ENCODE measurements around the gene EHF. TPM values are rescaled to one million over a fixed set of nuclear protein-coding genes. Genes with fewer than 3 reads are reported as not detected.

EHF gene
- total RNA-seq, 1 donor from 2014 or later, result 121 TPM

DNA sequence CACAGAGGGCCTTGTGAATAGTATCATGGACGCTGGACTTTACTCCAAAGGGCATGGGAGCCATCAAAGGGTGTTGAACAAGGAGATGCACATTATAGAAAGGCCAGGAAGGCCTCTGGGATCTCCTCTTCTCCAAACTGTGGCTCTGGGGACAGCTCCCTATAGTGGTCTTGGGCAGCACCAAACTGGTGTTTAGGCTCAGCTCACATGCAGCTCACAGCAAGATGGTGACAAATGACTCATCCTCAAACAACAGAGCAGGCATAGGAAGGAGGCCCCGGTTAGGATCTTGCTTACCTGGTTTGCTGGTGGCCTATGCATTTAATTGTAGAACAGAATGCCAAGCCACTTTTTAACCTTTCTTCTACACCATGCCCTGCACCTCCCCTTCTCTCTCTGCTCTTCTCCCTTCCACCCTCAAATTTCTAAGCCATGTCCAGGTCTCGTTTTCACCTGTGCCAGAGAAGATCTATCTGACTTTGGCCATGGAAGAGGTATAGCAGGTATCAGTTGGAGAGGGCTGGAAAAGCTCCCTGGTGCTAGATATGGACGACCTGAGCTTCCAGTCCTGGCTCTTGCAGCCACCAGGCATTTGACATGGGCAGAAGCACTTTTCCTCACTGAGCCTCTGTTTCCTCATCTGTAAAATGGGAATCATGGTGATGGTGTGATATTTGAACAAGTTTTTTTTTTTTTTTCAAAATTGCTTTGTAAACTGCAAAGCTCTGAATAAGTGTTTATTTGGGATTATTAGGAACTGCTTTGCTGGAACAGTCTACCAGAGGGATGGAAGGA is 14.4 kb upstream of the EHF start:
- no peaks in the 10 kb centered on the region for H3K9me3 ChIP-seq
- TF ChIP-seq, protein P1, sequence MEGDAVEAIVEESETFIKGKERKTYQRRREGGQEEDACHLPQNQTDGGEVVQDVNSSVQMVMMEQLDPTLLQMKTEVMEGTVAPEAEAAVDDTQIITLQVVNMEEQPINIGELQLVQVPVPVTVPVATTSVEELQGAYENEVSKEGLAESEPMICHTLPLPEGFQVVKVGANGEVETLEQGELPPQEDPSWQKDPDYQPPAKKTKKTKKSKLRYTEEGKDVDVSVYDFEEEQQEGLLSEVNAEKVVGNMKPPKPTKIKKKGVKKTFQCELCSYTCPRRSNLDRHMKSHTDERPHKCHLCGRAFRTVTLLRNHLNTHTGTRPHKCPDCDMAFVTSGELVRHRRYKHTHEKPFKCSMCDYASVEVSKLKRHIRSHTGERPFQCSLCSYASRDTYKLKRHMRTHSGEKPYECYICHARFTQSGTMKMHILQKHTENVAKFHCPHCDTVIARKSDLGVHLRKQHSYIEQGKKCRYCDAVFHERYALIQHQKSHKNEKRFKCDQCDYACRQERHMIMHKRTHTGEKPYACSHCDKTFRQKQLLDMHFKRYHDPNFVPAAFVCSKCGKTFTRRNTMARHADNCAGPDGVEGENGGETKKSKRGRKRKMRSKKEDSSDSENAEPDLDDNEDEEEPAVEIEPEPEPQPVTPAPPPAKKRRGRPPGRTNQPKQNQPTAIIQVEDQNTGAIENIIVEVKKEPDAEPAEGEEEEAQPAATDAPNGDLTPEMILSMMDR (IDR thresholded peaks at IDR 0.05), result no peak
- TF ChIP-seq POLR2AphosphoS5 (IDR thresholded peaks at IDR 0.05; ENCODE audit: insufficient read depth in 1 of 2, low read depth in 1 of 2), result no peak
- TF ChIP-seq POLR2A (IDR thresholded peaks at IDR 0.05), result no peak

DNA sequence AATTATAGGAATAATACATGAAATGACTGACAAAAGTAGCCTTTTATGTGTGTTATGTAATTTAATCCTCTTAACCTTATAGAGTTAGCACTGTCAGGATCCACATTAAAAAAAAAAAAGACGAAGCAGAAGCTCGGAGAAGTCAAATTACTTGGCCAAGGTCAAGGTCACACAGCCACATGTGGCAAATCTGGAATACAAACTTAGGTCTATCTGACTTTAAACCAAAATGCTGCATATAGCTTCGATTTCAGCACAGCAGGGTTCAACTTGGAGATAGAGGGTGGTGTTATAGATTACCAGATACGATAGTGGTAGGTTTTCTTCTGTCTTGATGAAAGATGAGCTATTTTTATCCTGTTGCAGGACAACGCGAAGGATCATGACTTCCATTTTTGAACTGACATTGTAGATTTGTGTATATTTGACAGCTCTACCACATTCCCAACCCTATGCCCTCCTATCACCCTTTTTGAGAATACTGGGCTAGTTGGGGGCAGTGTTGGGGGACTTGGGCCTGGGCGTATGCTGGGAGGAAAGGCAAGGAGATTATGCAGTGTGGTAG is 11.6 kb upstream of the EHF start:
- intact Hi-C loops (cut with DNase I), result no loop called here
- Histone ChIP-seq H3K27ac (no peak overlapping the region), H3K27me3 (no peaks in the 10 kb centered on the region)

More for the DNA sequence above, 14.4 kb upstream of the EHF start:
- peak in 1 of 2 donors; percentile 54 for DNase-seq (ENCODE audit: extremely low spot score in 2 of 2)
- Histone ChIP-seq H3K4me3 (no peak overlapping the region), H3K27me3 (no peaks in the 10 kb centered on the region), H3K36me3 (no peaks in the 10 kb centered on the region), H3K4me1 (peaks cover 7% of the 10 kb centered on the region), H3K27ac (no peak overlapping the region)
- intact Hi-C loops (cut with DNase I), result no loop called here

DNA sequence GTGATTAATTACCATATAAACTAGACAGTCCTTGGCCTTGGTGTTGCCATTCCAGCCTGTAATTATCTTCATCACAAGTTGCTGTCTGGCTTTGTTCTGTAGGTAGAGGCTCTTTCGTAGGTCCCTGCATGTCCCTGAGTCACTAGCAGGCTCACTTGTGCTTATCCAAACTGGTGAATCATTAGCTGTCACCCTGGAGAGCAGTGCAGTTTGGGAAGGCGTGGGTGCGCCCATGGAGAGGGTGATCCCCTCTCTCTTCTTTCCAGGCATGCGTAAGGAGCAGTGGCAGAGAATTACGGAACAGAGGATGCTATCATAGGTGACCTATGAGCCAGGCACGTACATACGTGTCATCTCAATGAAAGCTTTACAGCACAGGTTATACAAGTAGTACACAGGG is 11.0 kb upstream of the EHF start:
- Histone ChIP-seq H3K36me3 (no peaks in the 10 kb centered on the region), H3K4me3 (no peak overlapping the region), H3K27ac (no peak overlapping the region), H3K27me3 (no peaks in the 10 kb centered on the region), H3K9me3 (no peaks in the 10 kb centered on the region), H3K4me1 (peaks cover 10% of the 10 kb centered on the region)
- no peak for TF ChIP-seq POLR2A (IDR thresholded peaks at IDR 0.05)
- TF ChIP-seq POLR2AphosphoS5 (IDR thresholded peaks at IDR 0.05; ENCODE audit: insufficient read depth in 1 of 2, low read depth in 1 of 2), result peak in 1 of 2 donors; percentile 76
- DNase-seq (ENCODE audit: extremely low spot score in 2 of 2), result peak in 1 of 2 donors; percentile 90
- intact Hi-C loops (cut with DNase I), result no loop called here

More for the DNA sequence above, 11.6 kb upstream of the EHF start:
- H3K4me1 ChIP-seq, result peaks cover 10% of the 10 kb centered on the region
- peak in 1 of 2 donors; percentile 46 for DNase-seq (ENCODE audit: extremely low spot score in 2 of 2)
- no peaks in the 10 kb centered on the region for H3K9me3 ChIP-seq
- H3K4me3 ChIP-seq, result no peak overlapping the region
- TF ChIP-seq POLR2A (IDR thresholded peaks at IDR 0.05) (no peak), POLR2AphosphoS5 (IDR thresholded peaks at IDR 0.05; ENCODE audit: insufficient read depth in 1 of 2, low read depth in 1 of 2) (no peak)
- TF ChIP-seq, protein P1 (IDR thresholded peaks at IDR 0.05), result no peak
- H3K36me3 ChIP-seq, result no peaks in the 10 kb centered on the region

DNA sequence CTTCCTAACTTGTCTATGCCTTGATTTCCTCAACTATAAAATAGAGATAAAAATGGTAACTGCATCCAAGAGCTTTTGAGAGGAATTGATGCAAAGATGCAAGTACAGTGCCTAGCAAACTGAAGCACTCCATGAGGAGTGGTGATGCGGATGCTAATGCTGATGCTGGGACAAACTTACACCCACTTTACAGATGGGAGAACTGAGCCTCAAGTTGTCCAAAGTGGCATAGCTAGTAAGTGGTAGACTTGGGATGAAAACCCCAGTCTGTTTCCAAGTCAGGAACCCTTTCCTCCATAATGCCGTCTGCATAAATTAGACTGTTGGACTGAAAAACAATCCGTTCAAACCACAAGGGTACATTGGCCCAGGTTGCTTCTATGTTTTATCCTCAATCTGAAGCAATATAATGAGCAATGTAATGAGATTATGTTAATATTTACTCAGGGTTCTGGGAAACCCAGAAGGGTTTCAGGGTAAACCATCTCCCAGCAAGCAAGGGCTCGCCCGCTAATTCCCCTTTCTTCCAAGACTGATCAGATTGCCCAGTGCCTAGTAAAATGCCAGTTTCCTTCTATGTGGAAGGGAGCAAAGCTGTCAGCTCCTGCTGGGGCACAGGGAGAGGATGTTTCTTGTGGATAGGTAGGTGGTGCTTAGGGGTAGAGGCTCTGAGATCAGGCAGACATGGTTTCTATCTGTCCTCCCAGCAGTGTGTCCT is 10.4 kb upstream of the EHF start:
- Histone ChIP-seq H3K36me3 (no peaks in the 10 kb centered on the region), H3K4me1 (peaks cover 10% of the 10 kb centered on the region), H3K9me3 (no peaks in the 10 kb centered on the region), H3K4me3 (no peak overlapping the region), H3K27me3 (no peaks in the 10 kb centered on the region), H3K27ac (no peak overlapping the region)
- TF ChIP-seq, protein P1 (IDR thresholded peaks at IDR 0.05), result no peak
- no peak for TF ChIP-seq POLR2A (IDR thresholded peaks at IDR 0.05)
- no peak for TF ChIP-seq POLR2AphosphoS5 (IDR thresholded peaks at IDR 0.05; ENCODE audit: insufficient read depth in 1 of 2, low read depth in 1 of 2)
- DNase-seq (ENCODE audit: extremely low spot score in 2 of 2), result peak in 1 of 2 donors; percentile 52
- intact Hi-C loops (cut with DNase I), result no loop called here

DNA sequence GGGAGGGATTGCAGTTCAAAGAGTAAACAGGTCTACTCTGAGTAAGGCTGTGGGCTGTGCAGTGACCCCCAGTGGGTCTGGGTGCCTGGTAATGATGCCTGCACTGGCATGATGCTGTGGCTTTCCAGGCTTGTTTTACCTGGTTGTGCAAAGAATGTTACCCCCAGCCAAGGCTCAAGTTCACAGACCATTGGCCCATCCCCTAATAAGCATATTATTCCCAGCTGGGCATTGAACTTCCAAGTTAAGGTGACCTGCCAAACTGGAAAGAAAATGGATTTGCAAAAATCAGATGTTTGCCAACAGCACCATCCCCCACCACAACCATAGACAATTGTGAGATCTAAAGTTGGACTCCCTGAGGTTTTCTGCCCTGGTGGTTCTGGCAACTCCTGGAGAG is 7.9 kb upstream of the EHF start:
- peaks cover 10% of the 10 kb centered on the region for H3K4me1 ChIP-seq
- H3K27me3 ChIP-seq, result no peaks in the 10 kb centered on the region
- no peak overlapping the region for H3K4me3 ChIP-seq
- H3K36me3 ChIP-seq, result no peaks in the 10 kb centered on the region
- no peak overlapping the region for H3K27ac ChIP-seq
- intact Hi-C loops (cut with DNase I), result no loop called here
- no peak for TF ChIP-seq POLR2A (IDR thresholded peaks at IDR 0.05)
- no peak for TF ChIP-seq POLR2AphosphoS5 (IDR thresholded peaks at IDR 0.05; ENCODE audit: insufficient read depth in 1 of 2, low read depth in 1 of 2)
- TF ChIP-seq, protein P1 (IDR thresholded peaks at IDR 0.05), result no peak
- no peaks in the 10 kb centered on the region for H3K9me3 ChIP-seq
- DNase-seq (ENCODE audit: extremely low spot score in 2 of 2), result peak in 1 of 2 donors; percentile 49

Data from vagina (tissue), 2 donors.